GM12872 (cell line): ENCODE results near the gene SDS.

ENCODE experiments used
- CTCF ChIP-seq: IDR thresholded peaks from 3 replicates; pipeline ENCODE4 v1.5.1; 2011; ENCODE audit warnings: low read depth, mild to moderate bottlenecking, low read length, moderate library complexity; ENCODE audit not compliant: insufficient read depth

The SDS gene

GRCh38 chr12:113359939-113360748 lies 43.5 kb downstream of the SDS start:
- 0 out of 3 replicates have a peak, but pooled peaks have one; percentile 10 for TF ChIP-seq CTCF

- TF ChIP-seq CTCF: no peak
Observed at GRCh38 chr12:113359133-113359938, 44.4 kb downstream of the SDS start.

- TF ChIP-seq CTCF: no peak
Observed at GRCh38 chr12:113358381-113359132, 45.1 kb downstream of the SDS start, which contains the start of gene PLBD2. PLBD2 (plus strand) TSS chr12:113358587; CDS start chr12:113358601, 14 bp downstream.

- no peak for TF ChIP-seq CTCF
Observed at GRCh38 chr12:113351089-113351488, 52.6 kb downstream of the SDS start.

GRCh38 chr12:113348849-113349536 lies 54.7 kb downstream of the SDS start:
- no peak for TF ChIP-seq CTCF

GRCh38 chr12:113347892-113348291 lies 55.8 kb downstream of the SDS start:
- TF ChIP-seq CTCF: no peak
